Body of pancreas (tissue), 4 donors: ENCODE results near the gene SCARF1. TPM values are rescaled to one million over a fixed set of nuclear protein-coding genes. Genes with fewer than 3 reads are reported as not detected.

Source experiments
- ATAC-seq: fragments of 150-250 bp; one replicate; pipeline ENCODE4 v1.9.1; 2016
- DNase-seq, 4 donors: peaks; one replicate each; pipeline ENCODE4 v3.0.0-alpha.2; 2019
- H3K27ac ChIP-seq, 4 donors: fragments of 200-600 bp; sonication (generic); 1 replicate in 3 of 4; 2 replicates in 1 of 4; pipeline versions ENCODE4 v1.5.1 to v1.6.1; 2016 to 2019; ENCODE audit warnings: mild to moderate bottlenecking in 1 of 4, mixed read lengths in 1 of 4, moderate library complexity in 1 of 4
- H3K27me3 ChIP-seq, 2 donors: fragments of 200-600 bp; sonication (generic); one replicate each; pipeline ENCODE4 v1.6.0; 2016; ENCODE audit warnings: mild to moderate bottlenecking in 1 of 2
- H3K36me3 ChIP-seq, 2 donors: fragments of 200-600 bp; sonication (generic); replicated peaks in 1 of 2; 2 replicates each; pipeline ENCODE4 v1.5.1; 2016; ENCODE audit warnings: low read depth in 2 of 2; ENCODE audit not compliant: insufficient read depth in 1 of 2
- H3K4me1 ChIP-seq: fragments of 200-600 bp; sonication (generic); one replicate; pipeline ENCODE4 v1.6.0; 2016
- H3K4me3 ChIP-seq, 2 donors: fragments of 200-600 bp; sonication (generic); 1 replicate in 1 of 2; 2 replicates in 1 of 2; pipeline ENCODE4 v1.5.1; 2016 to 2019
- H3K9me3 ChIP-seq, 3 donors: fragments of 200-600 bp; sonication (generic); 1 replicate in 2 of 3; 2 replicates in 1 of 3; pipeline ENCODE4 v1.5.1; 2016
- CTCF ChIP-seq, 7 experiments: fragments of 450-650 bp in 4 of 7; fragments of 200-600 bp in 3 of 7; sonication (generic) in 3 of 7; IDR thresholded peaks; one replicate each; pipeline ENCODE4 v1.5.1; 2016 to 2019; ENCODE audit warnings: antibody characterized with exemption in 7 of 7
- POLR2A ChIP-seq, 3 donors: fragments of 450-650 bp; IDR thresholded peaks; one replicate each; pipeline ENCODE4 v1.6.1; 2016; ENCODE audit warnings: antibody characterized with exemption in 3 of 3, mild to moderate bottlenecking in 2 of 3
- WGBS, 2 donors: methylation state at CpG; one replicate each; pipeline ENCODE4 v1.1.5; 2017; 5-methylcytosine and 5-hydroxymethylcytosine counted together
- intact Hi-C: fragments of 100-400 bp; cut with DNase I; formaldehyde crosslinking; loops from one replicate; pipeline ENCODE4 v1.15.1; 2023
- total RNA-seq, 2 donors: library from RNA; depleted of rRNA; stranded (reverse); fragments of >200 nt; gene quantifications; one replicate each; pipeline ENCODE4 v1.1.0, GENCODE V29; 2016

Gene SCARF1
- total RNA-seq, 2 donors from 2014 or later = 9.1 to 15.5 TPM

- Histone ChIP-seq H3K4me1 (peaks cover 15% of the 10 kb centered on the region), H3K27ac (no peak overlapping the region), H3K9me3 (no peaks in the 10 kb centered on the region), H3K36me3 (no peaks in the 10 kb centered on the region), H3K27me3 (no peaks in the 10 kb centered on the region), H3K4me3 (no peak overlapping the region)
- intact Hi-C loops = no loop called here
- WGBS, 2 donors = 62 to 76% methylated on average over 23 to 24 of the region's 25 CpGs
- ATAC-seq (no peak), DNase-seq (no peak)
- TF ChIP-seq CTCF (IDR thresholded peaks at IDR 0.05) = no peak
- no peak for TF ChIP-seq POLR2A (IDR thresholded peaks at IDR 0.05)
Measured at GRCh38 chr17:1592751-1593629, 52.5 kb downstream of the SCARF1 start.

- ATAC-seq (no peak), DNase-seq (no peak)
- Histone ChIP-seq H3K27ac (no peak overlapping the region), H3K4me1 (peaks cover 7% of the 10 kb centered on the region), H3K36me3 (no peaks in the 10 kb centered on the region), H3K9me3 (no peaks in the 10 kb centered on the region), H3K27me3 (no peaks in the 10 kb centered on the region), H3K4me3 (no peak overlapping the region)
- intact Hi-C loops = no loop called here
- WGBS, 2 donors = 91 to 100% methylated on average over 12 to 35 of the region's 40 CpGs
- TF ChIP-seq CTCF (IDR thresholded peaks at IDR 0.05) = no peak
- no peak for TF ChIP-seq POLR2A (IDR thresholded peaks at IDR 0.05)
Measured at GRCh38 chr17:1591474-1592090, 54.0 kb downstream of the SCARF1 start.

GRCh38 chr17:1590747-1591473, 54.6 kb downstream of the SCARF1 start:
- H3K4me3 ChIP-seq = no peak overlapping the region
- 88 to 94% methylated on average over 3 to 35 of the region's 38 CpGs for WGBS, 2 donors
- ATAC-seq = no peak
- no peaks in the 10 kb centered on the region for H3K27me3 ChIP-seq
- H3K27ac ChIP-seq = peak overlapping the region in 2 of 4 donors; percentile 32 to 55
- DNase-seq = no peak
- H3K4me1 ChIP-seq = peaks cover 7% of the 10 kb centered on the region
- TF ChIP-seq POLR2A (IDR thresholded peaks at IDR 0.05) = no peak
- no peak for TF ChIP-seq CTCF (IDR thresholded peaks at IDR 0.05)
- H3K36me3 ChIP-seq = no peaks in the 10 kb centered on the region
- no peaks in the 10 kb centered on the region for H3K9me3 ChIP-seq
- intact Hi-C loops = no loop called here

GRCh38 chr17:1590029-1590746, 55.3 kb downstream of the SCARF1 start:
- DNase-seq (peak in 3 of 4 donors; percentile 24 to 66 (median 56)), ATAC-seq (peak; percentile 66)
- peaks cover 7% of the 10 kb centered on the region for H3K4me1 ChIP-seq
- no peaks in the 10 kb centered on the region for H3K36me3 ChIP-seq
- intact Hi-C loops = no loop called here
- H3K27ac ChIP-seq = peak overlapping the region in 2 of 4 donors; percentile 55 to 59
- no peak for TF ChIP-seq POLR2A (IDR thresholded peaks at IDR 0.05)
- TF ChIP-seq CTCF (IDR thresholded peaks at IDR 0.05) = no peak
- WGBS, 2 donors = 54 to 57% methylated on average over 18 of the region's 19 CpGs
- H3K9me3 ChIP-seq = no peaks in the 10 kb centered on the region
- no peaks in the 10 kb centered on the region for H3K27me3 ChIP-seq
- H3K4me3 ChIP-seq = no peak overlapping the region
